ENCODE results near the gene MMP19. TPM values are rescaled to one million over a fixed set of nuclear protein-coding genes. Genes with fewer than 3 reads are reported as not detected.

Gene MMP19
- total and polyA plus RNA-seq, 5 experiments from 2014 or later = 0.55 TPM; not detected in 4

- DNase-seq (no peak), ATAC-seq (no peak)
- no peaks in the 10 kb centered on the region for H3K9me3 Mint-ChIP-seq
- peak overlapping the region in 3 of 10 donors; percentile 7 to 76 (median 74) for H3K27ac Mint-ChIP-seq
- peaks cover 0 to 92% (median 15%) of the 10 kb centered on the region in 3 donors for H3K36me3 Mint-ChIP-seq
- H3K4me3 Mint-ChIP-seq = no peak overlapping the region
- POLR2A ChIA-PET = interaction anchor here (2.0 kb wide), 1 partner anchor 20 kb away, joined by 6 read pairs; the partner anchor contains the start of genes ORMDL2 and SARNP
- peaks cover 0 to 11% (median 4%) of the 10 kb centered on the region in 4 donors for H3K4me1 Mint-ChIP-seq
- H3K27me3 Mint-ChIP-seq = no peaks in the 10 kb centered on the region
These were observed 45.2 kb downstream of the MMP19 start for GRCh38 chr12:55797550-55797949.

GRCh38 chr12:55797068-55797467 is 45.7 kb downstream of the MMP19 start:
- H3K27ac Mint-ChIP-seq = peak overlapping the region in 1 of 10 donors; percentile 7
- DNase-seq (peak in 2 of 10 donors; percentile 19 to 28), ATAC-seq (no peak)
- peaks cover 0 to 91% (median 16%) of the 10 kb centered on the region in 3 donors for H3K36me3 Mint-ChIP-seq
- H3K4me3 Mint-ChIP-seq = no peak overlapping the region
- no peaks in the 10 kb centered on the region for H3K9me3 Mint-ChIP-seq
- no peaks in the 10 kb centered on the region for H3K27me3 Mint-ChIP-seq
- H3K4me1 Mint-ChIP-seq = peaks cover 0 to 11% (median 4%) of the 10 kb centered on the region in 4 donors
- POLR2A ChIA-PET = interaction anchor here (0.7 to 2.0 kb wide), 2 partner anchors 21 to 136 kb away, joined by 3 to 6 read pairs; partner anchors contain the start of genes ORMDL2 and SARNP

- H3K4me3 Mint-ChIP-seq = no peak overlapping the region
- peaks cover 0 to 91% (median 19%) of the 10 kb centered on the region in 3 donors for H3K36me3 Mint-ChIP-seq
- POLR2A ChIA-PET = interaction anchor here (2.0 kb wide), 1 partner anchor 22 kb away, joined by 6 read pairs; the partner anchor contains the start of genes ORMDL2 and SARNP
- H3K9me3 Mint-ChIP-seq = no peaks in the 10 kb centered on the region
- DNase-seq (no peak), ATAC-seq (no peak)
- H3K27ac Mint-ChIP-seq = peak overlapping the region in 1 of 10 donors; percentile 41
- peaks cover 0 to 11% (median 4%) of the 10 kb centered on the region in 4 donors for H3K4me1 Mint-ChIP-seq
- no peaks in the 10 kb centered on the region for H3K27me3 Mint-ChIP-seq
These were observed 46.8 kb downstream of the MMP19 start for GRCh38 chr12:55795950-55796349.

DNA sequence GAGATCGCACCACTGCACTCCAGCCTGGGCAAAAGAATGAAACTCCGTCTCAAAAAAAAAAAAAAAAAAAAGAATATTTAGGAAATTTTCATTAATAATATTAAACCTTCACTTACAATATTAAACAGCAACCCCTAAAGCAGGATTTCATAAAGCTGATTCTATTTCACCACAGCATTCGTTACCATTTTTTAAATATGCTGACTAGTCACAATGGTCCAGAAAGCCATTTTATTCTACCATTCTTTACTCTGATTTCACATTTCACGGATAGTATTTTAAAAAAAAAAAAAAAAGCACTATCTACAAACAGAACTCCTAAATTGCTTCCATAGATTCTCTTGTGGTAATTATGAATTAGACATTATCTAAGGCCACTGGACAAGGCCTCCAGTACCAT is 52.8 kb downstream of the MMP19 start:
- DNase-seq (no peak), ATAC-seq (no peak)
- POLR2A ChIA-PET = interaction anchor here (0.7 kb wide), 1 partner anchor 13 kb away, joined by 3 read pairs; no protein-coding TSS in a partner anchor
- H3K36me3 Mint-ChIP-seq = peaks cover 3 to 90% (median 33%) of the 10 kb centered on the region in 3 donors
- H3K9me3 Mint-ChIP-seq = no peaks in the 10 kb centered on the region
- H3K27me3 Mint-ChIP-seq = no peaks in the 10 kb centered on the region
- H3K27ac Mint-ChIP-seq = peak overlapping the region in 2 of 10 donors; percentile 7 to 37
- H3K4me3 Mint-ChIP-seq = no peak overlapping the region
- peaks cover 0 to 5% (median 2%) of the 10 kb centered on the region in 4 donors for H3K4me1 Mint-ChIP-seq

DNA sequence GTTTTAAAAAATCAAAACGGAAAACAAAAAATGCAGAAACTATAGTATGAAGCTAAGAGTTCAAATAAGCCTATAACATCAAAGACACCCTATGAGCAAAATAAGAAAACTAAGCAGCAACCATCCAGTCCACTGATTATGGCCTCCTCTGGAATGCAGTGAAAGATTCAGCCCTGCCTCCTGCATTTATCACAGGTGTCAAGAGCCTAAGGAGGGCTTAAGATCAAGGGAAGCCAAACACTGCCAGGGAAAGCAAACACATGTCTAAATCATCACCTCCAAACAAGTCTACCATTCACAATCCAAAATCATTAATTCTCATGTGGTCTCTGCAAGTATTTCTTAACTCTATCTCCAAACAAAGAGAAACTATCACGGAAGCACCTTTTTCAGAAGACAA is 53.6 kb downstream of the MMP19 start:
- Mint-ChIP-seq H3K4me1 (peaks cover 0 to 3% (median 0%) of the 10 kb centered on the region in 4 donors), H3K9me3 (no peaks in the 10 kb centered on the region), H3K27me3 (no peaks in the 10 kb centered on the region), H3K4me3 (no peak overlapping the region), H3K27ac (peak overlapping the region in 3 of 10 donors; percentile 33 to 63 (median 48)), H3K36me3 (peaks cover 3 to 90% (median 30%) of the 10 kb centered on the region in 3 donors)
- DNase-seq (no peak), ATAC-seq (no peak)
- POLR2A ChIA-PET = interaction anchor here (1.2 kb wide), 1 partner anchor 151 kb away, joined by 3 read pairs; no protein-coding TSS in a partner anchor

- no peaks in the 10 kb centered on the region for H3K9me3 Mint-ChIP-seq
- H3K4me3 Mint-ChIP-seq = peak overlapping the region in 1 of 10 donors; percentile 20
- POLR2A ChIA-PET = interaction anchor here (1.2 kb wide), 1 partner anchor 152 kb away, joined by 3 read pairs; no protein-coding TSS in a partner anchor
- H3K36me3 Mint-ChIP-seq = peaks cover 3 to 91% (median 30%) of the 10 kb centered on the region in 3 donors
- no peaks in the 10 kb centered on the region for H3K27me3 Mint-ChIP-seq
- H3K4me1 Mint-ChIP-seq = peaks cover 0 to 3% (median 0%) of the 10 kb centered on the region in 4 donors
- DNase-seq (no peak), ATAC-seq (no peak)
- peak overlapping the region in 1 of 10 donors; percentile 57 for H3K27ac Mint-ChIP-seq
These were observed 54.2 kb downstream of the MMP19 start for GRCh38 chr12:55788546-55788945.

Other genes with a start within 250 kb of the MMP19 start
- not detected for gene OR10P1, start 206.0 kb downstream of the MMP19 start, total RNA-seq
- gene OR10P1, start 206.0 kb downstream of the MMP19 start, polyA plus RNA-seq = not detected
- gene ITGA7, start 135.0 kb downstream of the MMP19 start, total RNA-seq = 1 to 10 TPM; 5.2 to 7.0 TPM
- 1 to 10 TPM in 2 of 3 donors, not detected in 1; 1.5 to 1.7 TPM for gene ITGA7, start 135.0 kb downstream of the MMP19 start, polyA plus RNA-seq
- 10 to 100 TPM; 62.9 to 65.7 TPM for gene BLOC1S1, start 126.9 kb downstream of the MMP19 start, total RNA-seq
- 100 to 1,000 TPM in 2 of 3 donors, 10 to 100 TPM in 1; 84.3 to 133 (median 117) TPM for gene BLOC1S1, start 126.9 kb downstream of the MMP19 start, polyA plus RNA-seq
- gene RDH5, start 122.5 kb downstream of the MMP19 start, total RNA-seq = 10 to 100 TPM; 28.8 to 30.4 TPM
- gene RDH5, start 122.5 kb downstream of the MMP19 start, polyA plus RNA-seq = 1 to 10 TPM in 2 of 3 donors, not detected in 1; 1.0 to 1.4 TPM
- 10 to 100 TPM; 41.0 to 46.5 TPM for gene CD63, start 113.9 kb downstream of the MMP19 start, total RNA-seq
- gene CD63, start 113.9 kb downstream of the MMP19 start, polyA plus RNA-seq = 100 to 1,000 TPM; 119 to 412 (median 135) TPM
- 1 to 10 TPM; 5.8 to 7.7 TPM for gene GDF11, start 99.8 kb downstream of the MMP19 start, total RNA-seq
- 1 to 10 TPM in 1 of 3 donors, under 1 TPM in 2; 0.82 to 1.5 (median 0.99) TPM for gene GDF11, start 99.8 kb downstream of the MMP19 start, polyA plus RNA-seq
- 10 to 100 TPM; 43.6 to 43.9 TPM for gene SARNP, start 25.2 kb downstream of the MMP19 start, total RNA-seq
- gene SARNP, start 25.2 kb downstream of the MMP19 start, polyA plus RNA-seq = 100 to 1,000 TPM in 1 of 3 donors, 10 to 100 TPM in 2; 93.6 to 104 (median 94.0) TPM
- gene ORMDL2, start 24.9 kb downstream of the MMP19 start, total RNA-seq = 10 to 100 TPM; 43.2 to 46.8 TPM
- 10 to 100 TPM; 71.6 to 92.5 (median 90.3) TPM for gene ORMDL2, start 24.9 kb downstream of the MMP19 start, polyA plus RNA-seq
- 10 to 100 TPM; 34.7 to 35.0 TPM for gene DNAJC14, start 13.3 kb downstream of the MMP19 start, total RNA-seq
- 10 to 100 TPM; 31.0 to 39.6 (median 35.5) TPM for gene DNAJC14, start 13.3 kb downstream of the MMP19 start, polyA plus RNA-seq
- gene PYM1, start 85.0 kb upstream of the MMP19 start, total RNA-seq = 10 to 100 TPM; 33.1 to 44.4 TPM
- gene PYM1, start 85.0 kb upstream of the MMP19 start, polyA plus RNA-seq = 10 to 100 TPM; 54.4 to 65.7 (median 55.0) TPM
- 1,000 to 10,000 TPM; 1,302 to 1,328 TPM for gene DGKA, start 88.2 kb upstream of the MMP19 start, total RNA-seq
- gene DGKA, start 88.2 kb upstream of the MMP19 start, polyA plus RNA-seq = 100 to 1,000 TPM; 145 to 378 (median 232) TPM
- gene PMEL, start 123.1 kb upstream of the MMP19 start, total RNA-seq = not detected
- under 1 TPM in 1 of 3 donors, not detected in 2; 0.15 TPM for gene PMEL, start 123.1 kb upstream of the MMP19 start, polyA plus RNA-seq
- 10 to 100 TPM; 27.5 to 30.8 TPM for gene CDK2, start 123.9 kb upstream of the MMP19 start, total RNA-seq
- 10 to 100 TPM in 1 of 3 donors, 1 to 10 TPM in 2; 8.0 to 12.4 (median 9.5) TPM for gene CDK2, start 123.9 kb upstream of the MMP19 start, polyA plus RNA-seq
- gene RAB5B, start 131.1 kb upstream of the MMP19 start, total RNA-seq = 10 to 100 TPM; 88.9 to 95.2 TPM
- gene RAB5B, start 131.1 kb upstream of the MMP19 start, polyA plus RNA-seq = 10 to 100 TPM; 61.6 to 69.4 (median 65.9) TPM
- gene SUOX, start 154.3 kb upstream of the MMP19 start, total RNA-seq = 1 to 10 TPM; 5.6 to 6.3 TPM
- gene SUOX, start 154.3 kb upstream of the MMP19 start, polyA plus RNA-seq = under 1 TPM in 2 of 3 donors, not detected in 1; 0.10 to 0.58 TPM
- 1 to 10 TPM; 4.4 to 5.2 TPM for gene IKZF4, start 178.1 kb upstream of the MMP19 start, total RNA-seq
- gene IKZF4, start 178.1 kb upstream of the MMP19 start, polyA plus RNA-seq = under 1 TPM; 0.48 to 0.67 (median 0.53) TPM
- gene RPS26, start 199.0 kb upstream of the MMP19 start, total RNA-seq = 10 to 100 TPM; 56.1 to 58.4 TPM
- gene RPS26, start 199.0 kb upstream of the MMP19 start, polyA plus RNA-seq = 1,000 to 10,000 TPM in 1 of 3 donors, 100 to 1,000 TPM in 2; 743 to 1,060 (median 810) TPM
- gene ERBB3, start 237.2 kb upstream of the MMP19 start, total RNA-seq = 10 to 100 TPM; 22.7 to 26.0 TPM
- 1 to 10 TPM; 1.3 to 3.3 (median 1.7) TPM for gene ERBB3, start 237.2 kb upstream of the MMP19 start, polyA plus RNA-seq

All from naive thymus-derived CD8-positive, alpha-beta T cell (primary cell).